Right lobe of liver (tissue), 4 donors: Measurements from ENCODE around the gene TRRAP.

Experiments used
- POLR2A ChIP-seq: fragments of 450-650 bp; IDR thresholded peaks from one replicate; pipeline ENCODE4 v1.6.1; 2017; ENCODE audit warnings: antibody characterized with exemption, mild to moderate bottlenecking
- TF ChIP-seq, protein P1 (sequence below), 4 donors: fragments of 200-600 bp in 3 of 4; fragments of 450-650 bp in 1 of 4; IDR thresholded peaks; one replicate each; pipeline versions ENCODE4 v1.5.1 to v1.8.0; 2016 to 2022; ENCODE audit warnings: antibody characterized with exemption in 4 of 4, mild to moderate bottlenecking in 2 of 4
- donor health status: DM: no; HTN: no; CAD: no.
- donor health status: DM: no; HTN: no; CAD: no.
- donor health status: DM: no; HTN: yes; CAD: no.

DNA sequence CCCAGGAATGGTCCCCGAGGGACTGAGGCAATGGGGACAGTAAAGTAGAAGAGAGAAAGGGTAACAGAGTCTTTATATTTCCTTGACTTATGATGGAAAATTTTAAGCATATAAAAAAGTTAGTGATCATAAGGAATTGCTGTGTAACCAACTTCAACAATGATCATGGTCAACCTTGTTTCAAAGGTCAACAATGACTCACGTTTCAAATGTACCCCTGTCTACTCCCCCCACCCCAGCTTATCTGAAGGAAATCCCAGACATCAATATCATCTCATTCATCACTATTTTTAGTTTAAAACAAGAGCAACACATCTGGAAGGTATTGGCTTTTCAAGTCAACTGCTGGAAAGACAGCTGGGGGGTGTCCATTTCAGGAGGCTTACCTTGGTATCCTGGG is 172.6 kb downstream of the TRRAP start:
- TF ChIP-seq, protein P1, sequence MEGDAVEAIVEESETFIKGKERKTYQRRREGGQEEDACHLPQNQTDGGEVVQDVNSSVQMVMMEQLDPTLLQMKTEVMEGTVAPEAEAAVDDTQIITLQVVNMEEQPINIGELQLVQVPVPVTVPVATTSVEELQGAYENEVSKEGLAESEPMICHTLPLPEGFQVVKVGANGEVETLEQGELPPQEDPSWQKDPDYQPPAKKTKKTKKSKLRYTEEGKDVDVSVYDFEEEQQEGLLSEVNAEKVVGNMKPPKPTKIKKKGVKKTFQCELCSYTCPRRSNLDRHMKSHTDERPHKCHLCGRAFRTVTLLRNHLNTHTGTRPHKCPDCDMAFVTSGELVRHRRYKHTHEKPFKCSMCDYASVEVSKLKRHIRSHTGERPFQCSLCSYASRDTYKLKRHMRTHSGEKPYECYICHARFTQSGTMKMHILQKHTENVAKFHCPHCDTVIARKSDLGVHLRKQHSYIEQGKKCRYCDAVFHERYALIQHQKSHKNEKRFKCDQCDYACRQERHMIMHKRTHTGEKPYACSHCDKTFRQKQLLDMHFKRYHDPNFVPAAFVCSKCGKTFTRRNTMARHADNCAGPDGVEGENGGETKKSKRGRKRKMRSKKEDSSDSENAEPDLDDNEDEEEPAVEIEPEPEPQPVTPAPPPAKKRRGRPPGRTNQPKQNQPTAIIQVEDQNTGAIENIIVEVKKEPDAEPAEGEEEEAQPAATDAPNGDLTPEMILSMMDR (IDR thresholded peaks at IDR 0.05), result no peak
- TF ChIP-seq POLR2A, result no peak
